Cardiac muscle cell (in vitro differentiated cells and primary cell): Measurements from ENCODE around the gene GNRH2. TPM values are rescaled to one million over a fixed set of nuclear protein-coding genes. Genes with fewer than 3 reads are reported as not detected.

Source experiments
- DNase-seq, 2 donors: peaks; one replicate each; pipeline versions ENCODE4 v3.0.0 to v3.0.0-alpha.2; 2010 to 2017; ENCODE audit warnings: low read depth in 1 of 2, low spot score in 1 of 2
- H3K27ac ChIP-seq: fragments of 200-600 bp; sonication (generic); 2 replicates; pipeline ENCODE4 v1.5.1; 2016
- H3K27me3 ChIP-seq: fragments of 200-600 bp; sonication (generic); 2 replicates; pipeline ENCODE4 v1.6.0; 2016; ENCODE audit warnings: control low read depth
- H3K36me3 ChIP-seq: fragments of 200-600 bp; sonication (generic); 2 replicates; pipeline ENCODE4 v1.5.1; 2016; ENCODE audit warnings: control low read depth
- H3K4me1 ChIP-seq: fragments of 200-600 bp; sonication (generic); 2 replicates; pipeline ENCODE4 v1.8.1; 2017; ENCODE audit warnings: low read depth, mild to moderate bottlenecking, mixed run types
- H3K4me3 ChIP-seq: fragments of 200-600 bp; sonication (generic); 2 replicates; pipeline ENCODE4 v1.5.1; 2016; ENCODE audit warnings: mild to moderate bottlenecking
- H3K9me3 ChIP-seq: fragments of 200-600 bp; sonication (generic); 2 replicates; pipeline ENCODE4 v1.5.1; 2017; ENCODE audit warnings: low read depth, mild to moderate bottlenecking, control low read depth
- polyA plus RNA-seq: library from polyadenylated mRNA; unstranded; fragments of >200 nt; fragmentation: Nextera tagmentation; extraction: Ambion mirVana; gene quantifications from 2 replicates; pipeline ENCODE4 v1.2.1, GENCODE V29; 2016
- total RNA-seq: library from RNA; depleted of rRNA; stranded (reverse); fragments of >200 nt; gene quantifications from 2 replicates; pipeline ENCODE4 v1.2.3, GENCODE V29; 2016
- TF ChIP-seq, protein P1 (sequence below): IDR thresholded peaks from 2 replicates; pipeline ENCODE4 v1.5.1; 2012; ENCODE audit warnings: low read depth, mild to moderate bottlenecking, low read length

Gene GNRH2, protein sequence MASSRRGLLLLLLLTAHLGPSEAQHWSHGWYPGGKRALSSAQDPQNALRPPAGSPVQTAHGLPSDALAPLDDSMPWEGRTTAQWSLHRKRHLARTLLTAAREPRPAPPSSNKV
- total RNA-seq (5.3 TPM in 1 of 2 replicates, not detected in the other), polyA plus RNA-seq (0.24 TPM in 1 of 2 replicates, not detected in the other)

DNA sequence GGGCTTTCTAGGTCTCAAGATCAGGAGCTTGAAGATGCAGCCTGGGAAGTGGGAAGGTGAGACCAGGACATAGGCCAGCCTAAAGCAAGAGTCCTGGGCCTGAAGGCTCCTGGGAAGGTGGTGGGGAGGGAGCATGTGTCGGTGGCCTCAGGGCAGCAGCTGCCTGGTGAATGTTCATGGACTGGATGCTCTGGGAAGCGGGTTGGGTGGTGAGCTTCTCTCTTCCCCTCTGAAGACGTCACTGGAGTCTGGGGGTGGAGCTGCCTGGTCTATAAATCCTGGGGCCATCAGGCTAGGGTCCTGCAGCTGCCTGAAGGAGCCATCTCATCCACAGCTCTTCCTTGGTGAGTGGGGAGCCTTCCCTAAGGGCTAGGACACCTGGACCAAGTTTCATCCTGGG is at the start of gene GNRH2:
GNRH2 (plus strand) TSS at position 301 of the 400 bp plus-strand sequence. CDS start 793 bp downstream, outside the sequence.
- Histone ChIP-seq H3K27ac (no peak within 1 kb of the TSS), H3K36me3 (peaks cover 16% of the 10 kb centered on the region), H3K9me3 (no peaks in the 10 kb centered on the region)

DNA sequence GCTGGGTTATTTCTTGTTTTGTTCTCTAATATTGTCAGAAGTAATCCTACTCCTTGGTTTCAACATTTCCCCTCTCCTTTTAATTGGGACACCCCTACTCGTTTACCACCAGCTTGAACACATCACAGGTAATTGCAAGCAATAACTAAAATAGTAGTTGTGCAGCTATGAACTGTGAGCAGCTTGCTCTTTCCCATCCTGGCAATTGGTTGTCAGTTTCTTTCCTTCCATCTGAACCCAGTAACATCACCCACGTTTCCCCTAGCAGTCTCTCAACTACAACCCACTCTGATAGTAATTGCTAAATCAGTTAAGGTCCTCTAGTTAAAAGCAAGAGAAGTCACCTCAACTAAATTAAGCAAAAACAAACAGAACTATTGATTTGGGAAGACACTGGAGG is 47.6 kb upstream of the GNRH2 start:
- Histone ChIP-seq H3K4me1 (no peaks in the 10 kb centered on the region), H3K36me3 (peaks cover 15% of the 10 kb centered on the region), H3K27me3 (no peaks in the 10 kb centered on the region), H3K27ac (no peak overlapping the region), H3K4me3 (no peak overlapping the region), H3K9me3 (no peaks in the 10 kb centered on the region)
- DNase-seq, result no peak
- TF ChIP-seq, protein P1, sequence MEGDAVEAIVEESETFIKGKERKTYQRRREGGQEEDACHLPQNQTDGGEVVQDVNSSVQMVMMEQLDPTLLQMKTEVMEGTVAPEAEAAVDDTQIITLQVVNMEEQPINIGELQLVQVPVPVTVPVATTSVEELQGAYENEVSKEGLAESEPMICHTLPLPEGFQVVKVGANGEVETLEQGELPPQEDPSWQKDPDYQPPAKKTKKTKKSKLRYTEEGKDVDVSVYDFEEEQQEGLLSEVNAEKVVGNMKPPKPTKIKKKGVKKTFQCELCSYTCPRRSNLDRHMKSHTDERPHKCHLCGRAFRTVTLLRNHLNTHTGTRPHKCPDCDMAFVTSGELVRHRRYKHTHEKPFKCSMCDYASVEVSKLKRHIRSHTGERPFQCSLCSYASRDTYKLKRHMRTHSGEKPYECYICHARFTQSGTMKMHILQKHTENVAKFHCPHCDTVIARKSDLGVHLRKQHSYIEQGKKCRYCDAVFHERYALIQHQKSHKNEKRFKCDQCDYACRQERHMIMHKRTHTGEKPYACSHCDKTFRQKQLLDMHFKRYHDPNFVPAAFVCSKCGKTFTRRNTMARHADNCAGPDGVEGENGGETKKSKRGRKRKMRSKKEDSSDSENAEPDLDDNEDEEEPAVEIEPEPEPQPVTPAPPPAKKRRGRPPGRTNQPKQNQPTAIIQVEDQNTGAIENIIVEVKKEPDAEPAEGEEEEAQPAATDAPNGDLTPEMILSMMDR, result no peak

More for the DNA sequence above, at the start of gene GNRH2:
- TF ChIP-seq, protein P1, result no peak
- DNase-seq, result no peak
- Histone ChIP-seq H3K4me1 (peaks cover 3% of the 10 kb centered on the region), H3K4me3 (no peak within 1 kb of the TSS), H3K27me3 (no peaks in the 10 kb centered on the region)

DNA sequence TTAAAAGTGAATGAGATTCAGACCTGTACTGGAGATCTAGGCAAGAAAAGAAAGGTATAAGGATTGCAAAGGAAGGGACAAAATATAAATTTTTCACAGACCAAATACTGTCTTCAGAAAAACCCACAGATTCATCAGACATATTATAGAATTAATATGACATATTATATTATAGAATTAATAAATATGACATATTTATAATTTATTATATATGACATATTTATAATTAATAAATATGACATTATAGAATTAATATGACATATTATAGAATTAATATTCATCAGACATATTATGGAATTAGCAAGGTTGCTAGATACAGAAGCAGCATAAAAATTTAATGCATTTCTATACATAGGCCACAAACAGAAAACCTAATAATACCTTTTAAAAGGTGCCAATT is 44.7 kb upstream of the GNRH2 start:
- Histone ChIP-seq H3K27ac (no peak overlapping the region), H3K9me3 (no peaks in the 10 kb centered on the region), H3K4me3 (no peak overlapping the region), H3K4me1 (no peaks in the 10 kb centered on the region), H3K27me3 (no peaks in the 10 kb centered on the region), H3K36me3 (peaks cover 9% of the 10 kb centered on the region)
- TF ChIP-seq, protein P1, result no peak
- no peak for DNase-seq

DNA sequence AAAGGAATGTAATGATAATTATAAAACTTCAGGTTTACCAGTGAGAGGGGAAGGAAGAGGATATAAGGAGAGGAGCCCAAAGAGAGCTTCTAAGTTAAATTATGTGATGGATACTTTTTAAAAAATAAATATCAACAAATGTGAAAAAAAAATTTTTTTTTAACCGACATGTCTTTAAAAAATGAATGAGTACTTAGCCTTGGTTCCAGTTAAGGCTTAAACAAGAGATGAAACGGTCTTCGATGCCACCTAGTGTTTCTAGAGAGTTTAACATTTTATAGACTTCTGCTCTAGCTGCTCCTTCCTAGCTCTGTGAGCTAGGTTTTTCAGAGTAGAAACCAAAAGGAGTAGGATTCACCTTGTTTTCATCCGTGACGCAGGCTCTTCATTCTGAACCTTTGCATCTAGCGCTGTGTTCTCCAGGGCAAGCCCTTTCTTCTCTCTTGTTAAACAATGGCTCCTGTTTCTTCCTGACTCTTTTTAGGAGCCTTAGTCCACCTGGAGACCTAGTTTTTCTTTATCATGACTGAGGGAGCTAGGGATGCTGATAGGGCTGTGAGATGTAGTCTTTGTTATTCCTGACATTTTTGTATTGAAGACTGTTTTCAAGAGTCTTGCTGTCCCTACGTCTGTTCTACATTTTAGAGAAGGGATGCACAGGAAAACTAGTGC is 42.4 kb upstream of the GNRH2 start:
- TF ChIP-seq, protein P1, result peak; percentile 58
- Histone ChIP-seq H3K9me3 (no peaks in the 10 kb centered on the region), H3K27me3 (no peaks in the 10 kb centered on the region), H3K4me1 (no peaks in the 10 kb centered on the region), H3K36me3 (peaks cover 19% of the 10 kb centered on the region), H3K4me3 (no peak overlapping the region), H3K27ac (no peak overlapping the region)
- peak; percentile 37 to 83 for DNase-seq

DNA sequence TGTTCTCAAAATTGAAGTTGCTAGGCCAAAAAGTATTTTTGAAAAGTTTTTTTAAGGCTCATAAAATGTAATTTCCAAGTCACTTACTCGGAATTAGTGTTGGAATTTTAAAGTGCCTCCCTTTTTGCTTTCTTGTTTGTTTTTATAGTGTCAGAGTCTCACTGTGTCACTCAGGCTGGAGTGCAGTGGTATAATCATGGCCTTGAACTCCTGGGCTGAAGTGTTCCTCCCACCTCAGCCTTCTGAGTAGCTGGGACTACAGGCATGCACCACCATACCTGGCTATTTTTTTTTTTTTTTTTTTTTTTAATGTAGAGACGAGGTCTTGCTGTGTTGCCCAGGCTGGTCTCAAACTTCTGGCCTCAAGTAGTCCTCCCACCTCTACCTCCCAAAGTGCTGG is 40.0 kb upstream of the GNRH2 start:
- no peaks in the 10 kb centered on the region for H3K27me3 ChIP-seq
- H3K9me3 ChIP-seq, result no peaks in the 10 kb centered on the region
- peaks cover 39% of the 10 kb centered on the region for H3K36me3 ChIP-seq
- TF ChIP-seq, protein P1, result no peak
- no peak overlapping the region for H3K4me3 ChIP-seq
- H3K4me1 ChIP-seq, result no peaks in the 10 kb centered on the region
- no peak for DNase-seq
- no peak overlapping the region for H3K27ac ChIP-seq
